Hematopoietic multipotent progenitor cell treated with erythropoietin and hydrocortisone succinate and interleukin-3 and kit ligand, for 6 days (in vitro differentiated cells): Measurements from ENCODE around the gene PLA2G12A.

ENCODE experiments used
- DNase-seq: peaks from one replicate; pipeline ENCODE4 v3.0.0-alpha.2; 2015

The PLA2G12A gene

DNA sequence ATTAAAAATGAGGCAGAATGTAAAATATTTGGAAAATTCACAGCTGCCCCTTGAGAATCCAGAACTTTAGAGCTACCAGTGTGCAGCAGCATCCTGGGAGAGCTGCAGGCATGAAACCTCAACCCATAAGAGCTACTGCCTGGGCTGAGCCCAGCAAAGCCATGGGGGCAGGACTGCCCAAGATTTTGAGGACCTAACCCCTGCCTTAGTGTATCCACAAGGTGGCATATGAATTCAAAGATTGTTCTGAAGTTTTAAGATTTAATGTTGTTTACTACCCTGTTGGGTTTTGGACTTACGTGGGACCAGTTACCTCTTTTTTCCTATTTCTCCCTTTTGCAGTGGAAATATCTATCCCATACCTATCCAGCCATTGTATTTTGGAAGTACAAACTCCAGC lies 53.0 kb downstream of the PLA2G12A start:
- peak; percentile 23 for DNase-seq

GRCh38 chr4:109675843-109676242 lies 54.0 kb downstream of the PLA2G12A start:
- no peak for DNase-seq

GRCh38 chr4:109675181-109675580 lies 54.7 kb downstream of the PLA2G12A start:
- DNase-seq, result no peak

DNA sequence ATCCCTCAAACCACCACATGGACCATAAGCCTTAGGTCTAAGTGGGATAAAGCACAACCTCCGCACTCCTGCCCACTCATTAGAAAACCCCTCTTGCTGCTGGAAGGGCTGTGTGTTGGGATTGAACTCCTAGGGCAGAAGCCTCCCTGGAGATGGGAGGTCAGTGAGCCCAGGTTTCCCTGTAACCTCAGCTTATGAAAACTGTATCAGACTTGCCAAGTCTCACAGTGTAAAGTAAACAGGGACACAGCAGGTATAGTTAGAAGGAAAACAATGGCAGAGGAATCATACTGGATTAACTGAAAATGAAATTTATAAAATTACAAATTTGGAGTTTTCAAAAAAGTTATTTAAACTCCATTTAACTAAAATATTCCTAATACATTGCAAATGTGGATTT lies 56.6 kb downstream of the PLA2G12A start:
- DNase-seq, result no peak

GRCh38 chr4:109672169-109672930 lies 57.5 kb downstream of the PLA2G12A start:
- DNase-seq, result peak; percentile 79

DNA sequence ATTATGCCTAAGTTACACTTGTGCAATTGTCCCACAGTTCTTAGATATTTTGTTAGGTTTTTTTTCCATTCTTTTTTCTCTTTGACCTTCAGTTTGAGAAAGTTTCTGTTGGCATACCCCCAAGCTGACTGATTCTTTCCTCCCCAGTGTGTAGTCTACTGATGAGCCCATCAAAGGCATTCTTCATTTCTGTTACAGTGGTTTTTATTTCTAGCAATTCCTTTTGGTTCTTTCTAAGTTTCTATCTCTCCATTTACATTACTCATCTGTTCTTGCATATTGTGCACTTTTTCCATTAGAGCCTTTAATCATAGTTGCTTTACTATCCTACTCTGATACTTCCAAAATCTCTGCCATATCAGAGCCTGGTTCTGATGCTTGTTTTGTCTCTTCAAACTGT lies 58.5 kb downstream of the PLA2G12A start:
- no peak for DNase-seq

- no peak for DNase-seq
These were observed 63.9 kb downstream of the PLA2G12A start for GRCh38 chr4:109665783-109666485.

DNA sequence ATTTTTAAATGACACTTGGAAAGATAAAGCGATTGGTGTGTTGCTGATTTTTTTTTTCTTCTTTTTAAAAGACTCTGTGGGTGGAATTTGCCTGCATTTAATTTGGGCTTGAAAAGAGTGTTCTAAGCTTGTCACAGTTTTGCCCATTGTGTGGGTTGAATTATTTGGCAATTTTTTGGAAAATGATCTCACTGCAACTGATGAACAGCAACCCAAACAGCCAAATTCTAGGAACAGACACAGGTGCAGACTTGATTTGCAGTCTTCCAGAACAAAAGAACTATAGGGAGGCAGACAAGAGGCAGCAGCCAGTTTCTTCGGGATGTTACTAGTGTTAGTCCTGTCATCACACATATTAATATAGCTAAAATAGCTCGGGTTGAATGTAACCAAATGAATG lies 67.1 kb downstream of the PLA2G12A start:
- no peak for DNase-seq

DNA sequence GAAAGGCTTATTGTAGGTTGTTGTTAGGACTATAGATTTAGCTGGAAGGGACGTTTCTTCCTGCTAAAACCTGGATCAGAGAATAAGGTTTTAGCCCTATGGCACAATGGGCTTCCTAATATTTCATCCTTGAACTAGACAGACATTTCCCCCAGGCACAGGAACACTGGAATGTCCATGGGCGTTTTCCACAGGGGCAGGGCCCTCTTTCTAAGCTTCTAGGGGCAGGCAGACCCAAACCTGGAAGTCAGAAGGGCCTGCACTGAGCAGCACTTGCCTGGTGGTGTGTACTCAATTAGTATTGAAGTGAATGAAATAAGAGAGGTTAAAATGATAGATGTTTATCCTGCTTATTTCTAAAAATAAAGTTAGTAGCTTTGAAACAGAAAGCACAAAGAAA lies 67.8 kb downstream of the PLA2G12A start:
- no peak for DNase-seq
